Stimulated activated CD4-positive, alpha-beta T cell treated with anti-CD3 and anti-CD28 coated beads, TNF-alpha, amount 100 ng/mL, for 4 hours (primary cell): Measurements from ENCODE around the gene AIDA.

Source experiments
- DNase-seq, 3 experiments: peaks; one replicate each; pipeline ENCODE4 v3.0.0-alpha.2; 2020; ENCODE audit warnings: low read depth in 3 of 3

The AIDA gene

DNA sequence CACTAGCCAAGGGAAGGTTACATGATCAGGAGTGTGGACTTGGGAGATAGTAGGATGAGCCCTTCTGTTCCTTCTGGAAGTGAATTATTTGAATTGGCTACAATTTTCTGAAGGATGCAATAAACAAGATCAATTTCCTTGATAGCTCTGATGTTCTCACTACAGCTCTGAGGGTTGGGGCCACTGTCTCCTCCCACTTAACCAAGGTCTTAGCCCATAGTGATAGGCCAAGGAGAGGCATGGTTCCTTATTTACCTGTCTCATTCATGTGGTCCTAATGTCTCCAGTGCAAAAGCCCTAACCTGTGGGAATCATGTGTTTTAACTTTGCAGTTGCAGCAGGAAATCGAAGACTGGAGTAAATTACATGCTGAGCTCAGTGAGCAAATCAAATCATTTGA, 59.6 kb downstream of the AIDA start:
- DNase-seq = no peak

DNA sequence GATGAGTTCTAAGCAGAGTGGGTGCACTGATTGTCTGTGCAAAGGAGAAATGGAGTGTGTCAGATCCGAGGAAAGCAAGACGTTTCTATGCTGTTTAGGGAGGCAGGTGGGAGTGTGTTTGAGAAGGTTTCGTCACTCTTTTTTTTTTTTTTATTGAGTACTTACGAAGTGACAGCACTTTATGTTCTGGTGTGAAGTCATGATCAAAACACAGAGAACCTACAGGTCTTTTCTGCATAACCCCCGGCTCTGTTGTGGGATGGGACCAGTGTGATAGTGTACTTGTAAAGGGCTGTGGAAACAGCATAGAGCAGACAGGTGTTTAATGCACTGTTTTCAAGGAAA, 67.7 kb downstream of the AIDA start:
- no peak for DNase-seq

DNA sequence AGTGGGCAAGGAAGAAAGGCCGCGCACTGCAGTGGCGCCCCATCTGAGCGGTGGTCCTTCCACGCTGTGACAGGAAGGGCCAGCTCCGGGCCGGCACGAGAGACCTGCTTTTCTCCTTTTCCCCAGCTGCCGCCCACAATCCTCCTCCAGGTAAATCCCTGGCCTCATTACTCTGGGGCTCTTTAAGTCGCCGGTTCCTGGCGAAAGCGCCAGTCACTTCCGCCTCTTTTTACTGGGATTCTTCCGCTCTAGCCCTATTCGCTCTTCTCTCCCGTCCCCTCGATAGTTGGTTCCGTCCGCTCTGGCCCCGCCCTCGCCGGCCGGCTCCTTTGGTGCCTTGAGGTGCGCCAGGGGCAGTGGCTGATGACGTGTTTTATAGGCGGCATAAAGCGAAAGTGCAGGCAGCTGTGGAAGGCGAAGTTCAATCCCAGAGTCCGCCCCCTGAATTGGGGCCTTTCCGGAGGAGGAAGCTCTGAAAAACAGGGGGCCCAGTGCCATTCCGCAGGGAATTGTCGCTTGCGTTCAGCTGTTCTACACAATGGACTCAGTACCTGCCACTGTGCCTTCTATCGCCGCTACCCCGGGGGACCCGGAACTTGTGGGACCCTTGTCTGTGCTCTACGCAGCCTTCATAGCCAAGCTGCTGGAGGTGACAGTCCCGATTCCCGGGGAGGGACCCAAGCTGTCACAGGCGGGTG, 68.2 kb downstream of the AIDA start:
- DNase-seq = peak; percentile 90 to 95 (median 91)

DNA sequence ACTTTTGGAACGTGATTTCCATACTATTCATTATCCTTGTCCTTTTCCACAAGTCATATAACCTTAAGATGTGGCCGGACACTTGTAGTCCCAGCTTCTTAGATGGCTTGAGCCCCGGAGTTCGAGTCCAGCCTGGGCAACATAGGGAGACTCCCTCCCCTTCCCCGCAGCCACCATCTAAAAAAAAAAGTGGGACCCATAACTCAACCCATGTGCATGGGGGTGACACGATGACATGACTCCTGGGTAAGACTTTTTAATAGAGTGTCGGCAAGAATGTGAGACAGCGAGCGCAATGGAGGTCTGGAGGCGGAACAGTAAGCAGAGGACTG, 68.7 kb downstream of the AIDA start:
- DNase-seq = no peak

- no peak for DNase-seq
Measured at GRCh38 chr1:222642468-222642867, 69.8 kb downstream of the AIDA start.

GRCh38 chr1:222641269-222641948, 70.9 kb downstream of the AIDA start:
- DNase-seq = no peak

DNA sequence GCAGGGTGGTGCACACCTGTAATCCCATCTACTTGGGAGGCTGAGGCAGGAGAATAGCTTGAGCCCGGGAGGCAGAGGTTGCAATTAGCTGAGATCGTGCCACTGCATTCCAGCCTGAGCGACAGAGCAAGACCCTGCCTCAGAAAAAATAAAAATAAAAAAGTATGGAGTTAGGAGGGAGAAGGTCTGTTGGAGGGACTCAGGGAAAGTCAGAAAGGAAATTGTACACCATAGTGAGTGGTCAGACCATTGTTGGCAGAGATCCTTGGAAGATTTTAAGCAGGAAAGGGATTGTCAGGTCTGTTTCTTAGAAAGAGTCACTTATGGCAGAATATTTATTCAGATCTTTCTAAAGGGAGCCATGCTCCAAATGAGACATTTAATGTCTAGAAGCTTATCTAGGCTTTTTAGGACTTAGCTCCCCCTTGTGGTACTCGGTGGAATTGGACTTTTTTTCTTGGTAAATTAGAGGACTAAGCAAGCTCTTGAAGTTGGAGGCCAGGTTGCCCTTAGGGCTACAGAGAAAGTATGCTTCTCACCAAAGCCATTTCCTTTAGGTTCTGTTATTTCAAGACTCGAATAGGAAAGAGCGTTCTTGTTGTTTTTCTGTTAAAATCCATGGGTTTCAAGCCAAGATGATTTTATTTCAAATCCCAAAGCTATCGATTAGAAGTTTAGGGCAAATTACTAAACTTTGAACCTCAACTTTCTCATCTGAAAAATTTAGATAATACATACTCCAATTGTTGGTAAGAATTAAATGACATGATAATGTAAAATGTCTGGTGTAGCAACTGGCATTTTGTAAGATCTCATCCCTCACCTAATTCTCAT, 77.9 kb downstream of the AIDA start:
- DNase-seq = peak in 1 of 3 experiments; percentile 65

- no peak for DNase-seq
Measured at GRCh38 chr1:222632749-222633148, 79.5 kb downstream of the AIDA start.

DNA sequence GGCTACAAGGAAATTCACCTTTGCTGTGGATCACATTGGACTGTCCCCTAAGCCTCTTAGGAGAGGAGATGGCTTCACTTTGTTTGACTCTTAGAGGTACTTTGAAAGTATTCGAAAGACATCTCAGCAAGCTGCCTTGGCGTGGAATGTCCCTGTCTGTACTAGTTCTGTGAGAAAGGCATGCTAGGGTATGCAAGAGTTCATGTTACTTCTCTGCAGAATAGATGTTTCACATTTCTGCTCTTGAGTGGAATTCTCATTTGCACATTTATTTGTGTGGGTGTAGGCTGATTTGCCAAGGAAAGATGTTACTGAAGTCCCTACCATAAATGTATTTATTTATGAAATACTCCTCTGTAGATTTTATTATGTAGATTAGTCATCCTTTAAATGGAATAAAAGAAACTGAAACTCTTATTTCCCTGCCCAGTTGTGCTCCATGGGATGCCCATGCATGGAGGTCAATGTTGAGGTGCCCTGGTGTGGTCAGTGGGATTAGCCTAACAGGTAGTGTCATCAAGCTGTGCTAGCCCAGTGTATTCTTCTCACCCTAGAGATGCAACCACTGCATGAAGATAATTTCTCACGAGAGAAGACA, 80.6 kb downstream of the AIDA start:
- DNase-seq = no peak

DNA sequence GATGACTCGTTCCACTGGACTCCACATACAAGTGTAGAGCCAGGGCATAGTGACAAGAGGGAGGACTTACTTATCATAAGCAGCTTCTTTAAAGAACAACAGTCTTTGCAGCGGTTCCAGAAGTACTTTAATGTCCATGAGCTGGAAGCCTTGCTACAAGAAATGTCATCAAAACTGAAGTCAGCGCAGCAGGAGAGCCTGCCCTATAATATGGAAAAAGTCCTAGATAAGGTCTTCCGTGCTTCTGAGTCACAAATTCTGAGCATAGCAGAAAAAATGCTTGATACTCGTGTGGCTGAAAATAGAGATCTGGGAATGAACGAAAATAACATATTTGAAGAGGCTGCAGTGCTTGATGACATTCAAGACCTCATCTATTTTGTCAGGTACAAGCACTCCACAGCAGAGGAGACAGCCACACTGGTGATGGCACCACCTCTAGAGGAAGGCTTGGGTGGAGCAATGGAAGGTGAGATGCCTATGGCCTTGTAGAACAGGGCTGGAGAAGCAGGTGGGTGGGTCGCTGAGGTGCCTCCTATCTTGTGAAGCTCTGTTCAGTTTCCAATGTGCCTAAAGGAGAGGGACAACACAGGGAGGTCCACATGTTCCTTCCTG, 82.3 kb downstream of the AIDA start:
- no peak for DNase-seq

GRCh38 chr1:222627232-222627631, 85.1 kb downstream of the AIDA start:
- DNase-seq = no peak

- no peak for DNase-seq
Measured at GRCh38 chr1:222624214-222624613, 88.1 kb downstream of the AIDA start.

DNA sequence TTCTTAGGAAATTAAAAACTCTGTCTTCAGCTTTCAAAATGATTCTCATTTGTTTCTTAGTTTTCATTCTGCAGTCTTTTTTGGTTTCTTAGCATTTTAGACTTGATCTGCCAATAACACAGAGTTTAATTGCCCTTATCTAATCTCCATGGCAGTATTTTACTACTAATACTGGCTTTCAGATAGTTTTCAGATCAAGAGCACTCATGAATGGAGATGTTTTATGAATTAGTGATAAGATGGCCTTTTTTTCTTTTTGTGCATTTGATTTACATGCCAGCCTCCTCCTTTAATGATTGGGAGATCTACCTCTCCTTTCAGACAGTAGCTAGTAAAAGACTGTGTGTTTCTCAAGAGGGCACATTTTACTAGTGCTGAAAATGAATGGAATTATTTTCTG, 88.8 kb downstream of the AIDA start:
- DNase-seq = no peak

GRCh38 chr1:222622765-222623164, 89.5 kb downstream of the AIDA start:
- DNase-seq = no peak

DNA sequence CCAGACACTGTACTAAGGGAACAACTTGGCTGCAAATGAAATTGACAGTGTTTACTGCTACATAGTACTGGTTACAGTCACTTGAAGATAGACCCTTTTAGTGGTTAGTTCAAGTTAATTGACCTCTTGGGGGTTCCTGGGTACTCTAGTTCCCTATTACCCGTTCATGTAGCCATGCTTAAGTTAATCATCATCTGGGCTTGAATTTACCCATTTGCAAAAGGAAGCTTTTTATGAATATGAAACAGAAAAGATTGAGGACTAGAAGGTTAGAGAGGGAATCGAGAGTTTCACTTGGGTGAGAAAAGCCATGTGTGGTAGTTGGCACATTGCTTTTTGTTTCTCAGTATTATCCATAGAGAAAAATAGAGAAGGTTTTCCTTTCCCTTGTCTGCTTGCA, 91.7 kb downstream of the AIDA start:
- DNase-seq = no peak

DNA sequence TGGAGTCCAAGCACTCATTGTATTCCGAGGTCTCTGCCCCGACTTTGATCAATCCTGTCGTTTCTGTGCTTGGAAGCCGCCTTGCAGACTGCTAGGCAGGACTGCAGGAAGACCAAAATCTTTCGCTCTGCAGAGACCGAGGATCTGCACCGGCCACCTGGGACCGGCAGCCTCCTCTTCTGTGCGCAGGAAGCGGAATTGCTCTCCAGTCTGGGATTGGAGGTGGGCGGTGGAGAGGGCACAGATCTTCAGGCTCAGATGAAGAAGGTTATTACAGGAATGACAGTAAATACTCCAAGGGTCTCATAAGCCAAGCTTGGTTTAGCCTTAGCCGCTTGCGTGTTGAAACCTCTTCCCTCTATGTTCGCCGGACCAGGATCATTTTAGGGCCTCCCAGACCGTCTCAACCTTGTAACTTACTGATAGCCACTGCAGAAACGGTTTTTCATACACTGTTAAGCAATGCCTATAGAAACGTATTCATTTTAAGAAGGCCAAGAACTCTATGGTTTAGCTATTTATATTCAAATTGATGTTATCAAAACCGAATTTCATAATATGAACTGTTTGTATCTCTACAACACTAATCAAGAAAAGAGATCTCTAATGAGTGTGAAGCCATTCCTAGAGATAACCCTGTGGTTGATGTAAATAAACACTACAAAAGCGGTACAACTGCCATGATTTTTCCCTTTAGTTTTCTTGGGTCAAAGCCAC, 93.3 kb downstream of the AIDA start:
- no peak for DNase-seq
